GM21515 (cell line): Measurements from ENCODE around the gene NDE1.

Source experiments
- ATAC-seq: cut with Tn5 transposase; IDR thresholded peaks from one replicate; pipeline ENCODE4 v1.9.1; 2021; ENCODE audit not compliant: unreplicated experiment

The NDE1 gene

DNA sequence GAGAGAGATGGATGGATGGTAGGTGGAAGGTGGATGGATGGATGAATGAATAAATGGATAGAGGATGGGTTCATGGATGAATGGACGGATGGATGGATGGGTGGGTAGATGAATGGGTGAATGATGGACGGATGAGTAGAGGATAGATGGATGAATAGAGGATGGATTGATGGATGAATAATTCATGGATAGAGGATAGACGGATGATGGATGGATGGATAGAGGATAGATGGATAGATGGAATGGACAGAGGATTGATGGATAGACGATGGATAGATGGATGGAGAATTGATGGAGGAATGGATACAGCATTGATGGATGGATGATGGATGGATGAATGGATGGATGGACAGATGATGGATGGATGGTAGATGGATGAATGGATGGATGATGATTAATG, 115.1 kb downstream of the NDE1 start:
- ATAC-seq, result no peak

DNA sequence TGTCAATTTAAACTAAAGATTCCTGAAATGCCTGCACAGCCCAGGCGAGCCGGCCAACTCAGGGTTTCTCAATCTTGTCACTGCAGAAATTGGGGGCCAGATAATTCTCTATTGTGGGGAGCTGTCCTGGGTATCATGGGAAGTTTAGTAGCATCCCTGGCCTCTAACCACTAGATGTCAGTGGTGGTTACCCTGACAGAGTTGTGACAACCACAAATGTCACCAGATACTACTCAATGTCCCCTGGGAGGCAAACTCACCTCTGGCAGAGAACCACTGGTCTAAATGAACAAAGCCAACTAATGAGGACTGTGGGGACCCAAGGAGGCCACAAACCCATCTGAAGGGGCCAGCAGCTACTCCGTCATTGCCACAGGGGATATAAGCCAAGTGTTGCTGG, 115.8 kb downstream of the NDE1 start:
- no peak for ATAC-seq

DNA sequence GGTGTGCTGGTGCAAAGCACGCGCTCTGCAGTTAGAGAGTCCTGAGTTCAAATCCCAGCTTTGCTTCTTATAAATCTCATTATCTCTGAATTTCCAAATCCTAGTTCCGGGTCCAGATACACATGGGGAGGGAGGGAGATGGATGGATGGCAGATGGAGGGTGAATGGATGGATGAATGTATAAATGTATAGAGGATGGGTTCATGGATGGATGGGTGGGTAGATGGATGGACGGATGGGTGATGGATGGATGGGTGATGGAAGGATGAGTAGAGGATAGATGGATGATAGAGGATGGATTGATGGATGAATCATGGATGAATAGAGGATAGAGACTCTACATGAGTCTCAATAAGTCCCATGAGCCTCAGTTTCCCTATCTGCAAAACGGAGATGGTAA, 116.9 kb downstream of the NDE1 start:
- ATAC-seq, result no peak

DNA sequence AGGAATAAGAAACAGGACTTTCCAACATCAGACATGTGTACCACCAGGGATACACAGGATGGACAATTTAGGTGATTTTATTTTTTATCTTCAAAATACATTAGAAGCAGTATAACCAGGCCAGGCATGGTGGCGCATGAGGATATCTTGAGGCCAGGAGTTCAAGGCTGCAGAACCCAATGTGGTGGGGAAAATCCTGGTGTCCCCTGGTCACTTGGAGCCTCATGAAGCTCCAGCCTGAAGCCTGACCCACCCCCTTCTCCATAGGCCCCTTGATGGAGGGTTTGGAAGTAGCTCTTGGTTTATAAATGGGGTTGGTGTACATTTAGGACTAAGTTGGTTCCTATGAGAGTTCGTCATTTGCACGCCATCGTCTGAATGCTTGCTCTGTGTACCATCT, 118.2 kb downstream of the NDE1 start:
- ATAC-seq, result no peak

DNA sequence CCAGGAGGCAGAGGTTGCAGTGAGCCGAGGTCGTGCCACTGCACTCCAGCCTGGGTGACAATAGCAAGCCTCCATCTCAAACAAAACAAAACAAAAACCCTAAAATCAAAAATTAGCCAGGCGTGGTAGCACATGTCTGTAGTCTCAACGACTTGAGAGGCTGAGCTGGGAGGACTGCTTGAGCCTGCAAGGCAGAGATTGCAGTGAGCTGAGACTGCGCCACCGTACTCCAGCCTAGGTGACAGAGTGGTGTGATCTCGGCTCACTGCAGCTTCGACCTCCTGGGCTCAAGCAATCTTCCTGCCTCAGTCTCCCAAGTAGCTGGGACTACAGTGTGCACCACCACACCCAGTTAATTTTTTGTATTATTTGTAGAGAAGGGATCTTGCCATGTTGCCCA, 119.2 kb downstream of the NDE1 start:
- no peak for ATAC-seq

DNA sequence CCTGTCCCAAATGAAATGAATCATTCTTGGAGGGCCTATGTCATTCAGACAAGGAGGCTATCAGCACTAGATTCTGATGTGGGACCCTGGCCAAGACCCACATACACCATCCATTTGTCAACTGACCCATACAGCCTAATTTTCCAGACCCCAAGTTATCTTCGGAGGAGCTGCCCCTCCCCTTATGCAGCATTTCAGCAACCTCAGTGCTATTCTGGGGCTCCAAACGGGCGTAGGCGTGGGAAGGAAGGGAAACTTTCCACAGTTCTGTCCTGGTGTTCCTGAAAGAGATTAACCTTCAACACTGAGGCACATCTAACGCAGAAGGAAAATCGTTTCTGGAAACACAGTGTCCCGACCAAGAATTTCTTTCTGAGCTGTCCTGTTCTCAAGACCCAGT, 120.1 kb downstream of the NDE1 start:
- no peak for ATAC-seq

DNA sequence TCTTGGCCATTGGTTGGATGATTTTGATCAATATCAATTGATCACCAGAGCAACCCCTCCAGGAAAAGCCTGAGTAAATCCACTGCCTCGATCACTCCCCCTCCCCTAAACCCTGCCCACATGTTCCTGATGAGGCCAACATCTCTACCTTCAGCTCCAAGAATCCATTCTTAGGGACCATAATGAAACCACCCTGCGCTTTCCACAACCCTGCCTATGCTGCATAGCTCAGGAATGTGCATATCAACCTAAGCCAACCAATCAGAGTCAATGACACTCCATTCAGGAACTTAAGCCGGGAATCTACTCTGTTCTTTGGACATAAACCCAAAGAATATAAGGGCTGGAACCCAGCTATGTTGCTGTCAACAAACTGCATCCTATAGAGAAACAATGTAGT, 120.5 kb downstream of the NDE1 start:
- ATAC-seq, result no peak

DNA sequence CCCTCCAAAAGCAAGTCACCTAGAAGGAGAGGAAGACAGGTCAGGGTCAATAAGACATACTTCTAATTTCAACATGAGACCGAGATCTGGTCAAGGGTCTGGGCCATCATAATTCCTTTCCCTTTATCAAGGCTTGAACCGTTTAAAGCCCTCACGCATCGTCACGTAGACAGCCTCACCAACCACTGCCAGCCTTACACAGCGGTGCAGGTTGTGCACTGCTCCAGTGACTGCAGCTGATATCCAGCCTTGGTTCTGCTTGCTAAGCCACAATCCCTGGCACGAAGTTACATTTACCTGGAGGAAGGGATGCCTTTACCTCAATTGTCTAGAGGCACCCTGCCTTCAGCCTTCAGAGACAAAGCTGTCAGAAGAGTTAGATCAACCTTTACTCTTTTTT, 121.6 kb downstream of the NDE1 start:
- ATAC-seq, result no peak

DNA sequence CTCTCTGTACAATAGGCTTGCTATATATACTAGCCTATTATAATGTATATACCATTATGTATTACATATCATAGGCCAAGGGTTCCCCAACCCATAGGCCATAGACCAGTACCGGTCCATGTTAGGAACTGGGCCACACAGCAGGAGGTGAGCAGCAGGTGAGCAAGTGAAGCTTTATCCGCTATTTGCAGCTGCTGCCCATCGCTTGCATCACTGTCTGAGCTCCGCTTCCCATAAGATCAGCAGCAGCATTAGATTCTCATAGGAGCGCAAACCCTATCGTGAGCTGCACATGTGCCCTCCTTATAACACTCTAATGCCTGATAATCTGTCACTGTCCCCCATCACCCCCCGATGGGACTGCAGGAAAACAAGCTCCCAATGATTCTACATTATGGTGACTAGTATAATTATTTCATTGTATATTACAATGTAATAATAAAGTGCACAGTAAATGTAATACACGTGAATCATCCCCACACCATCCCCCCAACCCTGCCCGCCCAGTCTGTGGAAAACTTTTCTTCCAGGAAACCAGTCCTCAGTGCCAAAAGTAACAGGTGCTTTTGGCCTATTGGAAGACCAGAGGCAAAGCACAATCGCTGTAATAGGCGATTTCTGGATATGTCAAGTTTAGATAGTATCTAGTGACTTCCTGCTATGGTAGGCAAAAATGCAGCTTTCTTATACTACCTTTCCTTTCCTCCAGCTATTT, 122.7 kb downstream of the NDE1 start:
- ATAC-seq, result no peak

DNA sequence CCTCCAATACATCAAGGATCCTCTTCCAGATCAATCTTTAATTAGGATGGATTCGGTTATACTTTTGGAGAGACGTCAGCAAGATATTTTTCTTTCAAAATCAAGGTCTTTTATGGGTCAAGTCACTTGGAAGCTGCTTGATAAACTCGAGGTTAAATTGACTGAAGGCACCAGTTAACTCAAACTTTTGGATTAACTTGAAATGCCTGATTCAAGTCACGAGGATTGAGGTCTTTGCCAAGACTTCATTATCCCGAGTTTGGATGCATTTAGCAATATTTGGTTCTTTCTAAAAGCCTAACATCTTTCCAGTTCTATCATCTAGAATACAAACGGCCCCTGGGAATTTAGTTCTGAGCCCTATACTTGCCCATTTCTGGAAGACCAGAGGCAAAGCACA, 123.9 kb downstream of the NDE1 start:
- no peak for ATAC-seq

DNA sequence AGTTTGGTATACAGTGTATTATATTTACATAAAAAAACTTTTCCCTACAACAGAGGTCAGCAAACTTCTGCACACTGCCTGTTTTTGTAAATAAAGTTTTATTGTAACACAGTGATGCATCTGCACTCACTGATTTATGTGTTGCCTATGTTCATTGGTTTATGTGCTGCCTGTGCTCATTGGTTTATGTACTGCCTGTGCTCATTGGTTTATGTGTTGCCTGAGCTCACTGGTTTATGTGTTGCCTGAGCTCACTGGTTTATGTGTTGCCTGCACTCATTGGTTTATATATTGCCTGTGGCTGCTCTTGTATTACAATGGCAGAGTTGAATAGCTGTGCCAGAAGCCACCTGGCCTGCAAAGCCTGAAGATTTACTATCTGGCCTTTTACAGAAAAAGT, 125.2 kb downstream of the NDE1 start:
- ATAC-seq, result no peak

DNA sequence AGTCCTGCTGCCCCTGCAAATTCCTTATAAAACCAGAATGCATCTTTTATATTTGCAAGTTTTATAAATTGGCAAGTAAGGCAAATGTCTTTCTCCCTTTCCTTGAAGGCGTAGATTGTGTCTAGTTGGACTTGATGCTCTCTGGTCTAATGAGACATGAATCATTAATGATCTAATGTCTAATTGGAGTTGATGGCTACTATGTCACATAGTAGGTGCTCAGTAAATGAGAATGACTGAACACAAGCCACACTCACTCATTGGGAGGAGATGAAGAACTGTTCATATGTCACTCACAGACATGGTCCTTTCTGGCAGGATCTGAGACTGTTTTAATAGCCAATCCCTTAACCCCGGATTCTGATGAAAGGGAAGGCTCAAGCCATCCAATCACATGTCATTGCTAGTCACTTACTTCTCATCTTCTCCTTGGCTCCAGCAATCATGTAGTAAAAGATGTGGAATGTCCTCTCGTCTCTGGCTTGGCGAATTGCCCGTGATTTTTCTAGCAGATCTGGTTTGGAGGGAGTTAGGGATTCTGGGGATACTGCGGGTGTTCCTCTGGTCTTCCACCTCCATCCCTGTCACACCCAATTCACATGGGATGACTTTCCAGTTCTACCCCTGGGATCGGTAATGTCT, 125.7 kb downstream of the NDE1 start:
- ATAC-seq, result no peak
